GM23338 (cell line): ENCODE results near the gene NFATC2IP. TPM values are rescaled to one million over a fixed set of nuclear protein-coding genes. Genes with fewer than 3 reads are reported as not detected.

Experiments
- ATAC-seq: fragments of 200-7000 bp; cut with Tn5 transposase; 3 replicates; pipeline ENCODE4 v1.9.1; 2020
- DNase-seq: peaks from one replicate; pipeline ENCODE4 v3.0.0-alpha.2; 2015; ENCODE audit warnings: low spot score
- H2AFZ ChIP-seq: fragments of 200-600 bp; sonication (generic); 2 replicates; pipeline ENCODE4 v1.8.0; 2016; ENCODE audit warnings: antibody characterized with exemption, mild to moderate bottlenecking, moderate library complexity
- H3F3A ChIP-seq: fragments of 200-600 bp; sonication (generic); replicated peaks from 2 replicates; pipeline ENCODE4 v1.8.0; 2017; ENCODE audit warnings: antibody characterized with exemption, mixed run types, low read depth
- H3K27ac ChIP-seq: fragments of 200-600 bp; sonication (generic); 2 replicates; pipeline ENCODE4 v1.6.1; 2016; ENCODE audit warnings: low read depth
- H3K27me3 ChIP-seq: fragments of 200-600 bp; sonication (generic); 2 replicates; pipeline ENCODE4 v1.8.0; 2016; ENCODE audit warnings: mild to moderate bottlenecking, mixed run types, moderate library complexity; ENCODE audit not compliant: insufficient read depth
- H3K36me3 ChIP-seq: fragments of 200-600 bp; sonication (generic); 2 replicates; pipeline ENCODE4 v1.8.0; 2016; ENCODE audit warnings: mild to moderate bottlenecking; ENCODE audit not compliant: insufficient read depth
- H3K4me1 ChIP-seq: fragments of 200-600 bp; sonication (generic); 2 replicates; pipeline ENCODE4 v1.8.0; 2016; ENCODE audit warnings: mild to moderate bottlenecking, moderate library complexity; ENCODE audit not compliant: insufficient read depth
- H3K4me2 ChIP-seq: fragments of 200-600 bp; sonication (generic); 2 replicates; pipeline ENCODE4 v1.7.1; 2017; ENCODE audit warnings: mixed run types
- H3K4me3 ChIP-seq: fragments of 200-600 bp; sonication (generic); 2 replicates; pipeline ENCODE4 v1.6.1; 2016; ENCODE audit warnings: mixed run types
- H3K79me2 ChIP-seq: fragments of 200-600 bp; sonication (generic); replicated peaks from 2 replicates; pipeline ENCODE4 v1.8.0; 2017; ENCODE audit warnings: mild to moderate bottlenecking; ENCODE audit not compliant: insufficient read depth
- H3K9me2 ChIP-seq: fragments of 200-600 bp; sonication (generic); 2 replicates; pipeline ENCODE4 v1.8.0; 2017; ENCODE audit not compliant: insufficient read depth
- H4K20me1 ChIP-seq: fragments of 200-600 bp; sonication (generic); replicated peaks from 2 replicates; pipeline ENCODE4 v1.8.0; 2017; ENCODE audit warnings: mild to moderate bottlenecking; ENCODE audit not compliant: insufficient read depth
- H3K27ac Mint-ChIP-seq: 2 replicates; pipeline ENCODE4 v1.8.0; 2020; ENCODE audit warnings: inconsistent platforms, mild to moderate bottlenecking, moderate library complexity, mixed read lengths
- H3K27me3 Mint-ChIP-seq: 3 replicates; pipeline ENCODE4 v1.8.0; 2022; ENCODE audit warnings: low read depth, mild to moderate bottlenecking, moderate library complexity, mixed read lengths, inconsistent platforms; ENCODE audit not compliant: insufficient read depth, poor library complexity
- H3K36me3 Mint-ChIP-seq: 3 replicates; pipeline ENCODE4 v1.8.0; 2021; ENCODE audit warnings: low read depth, mild to moderate bottlenecking, inconsistent platforms, moderate library complexity, mixed read lengths
- H3K4me1 Mint-ChIP-seq: 3 replicates; pipeline ENCODE4 v1.8.0; 2020; ENCODE audit warnings: mild to moderate bottlenecking, inconsistent platforms, mixed read lengths
- H3K4me3 Mint-ChIP-seq: 3 replicates; pipeline ENCODE4 v1.8.0; 2021; ENCODE audit warnings: moderate library complexity, mild to moderate bottlenecking, inconsistent platforms, mixed read lengths
- H3K9me3 Mint-ChIP-seq: 3 replicates; pipeline ENCODE4 v1.8.0; 2020; ENCODE audit warnings: moderate library complexity, mild to moderate bottlenecking, inconsistent platforms, mixed read lengths
- CREB1 ChIP-seq: fragments of 250-450 bp; sonication (Bioruptor Pico); IDR thresholded peaks from 2 replicates; pipeline ENCODE4 v1.5.0; 2020; ENCODE audit warnings: low read depth, mild to moderate bottlenecking, moderate library complexity
- CTCF ChIP-seq, 2 experiments: fragments of 200-600 bp in 1 of 2; sonication (generic) in 1 of 2; conservative IDR thresholded peaks; 2 replicates each; pipeline versions ENCODE4 v1.5.1 to v1.6.1; 2016 to 2017; ENCODE audit warnings: antibody characterized with exemption in 2 of 2, low read depth in 2 of 2, mild to moderate bottlenecking in 2 of 2, moderate library complexity in 1 of 2
- JUNB ChIP-seq: IDR thresholded peaks from one replicate; pipeline ENCODE4 v1.6.1; 2016; ENCODE audit warnings: antibody characterized with exemption; ENCODE audit not compliant: unreplicated experiment
- NANOG ChIP-seq: IDR thresholded peaks from 2 replicates; pipeline ENCODE4 v1.6.1; 2016; ENCODE audit warnings: antibody characterized with exemption, borderline replicate concordance
- POLR2AphosphoS5 ChIP-seq: IDR thresholded peaks from 2 replicates; pipeline ENCODE4 v1.6.1; 2016; ENCODE audit warnings: antibody characterized with exemption, low read depth
- REST ChIP-seq: IDR thresholded peaks from one replicate; pipeline ENCODE4 v1.6.1; 2018; ENCODE audit warnings: antibody characterized with exemption; ENCODE audit not compliant: unreplicated experiment
- STAT1 ChIP-seq: IDR thresholded peaks from one replicate; pipeline ENCODE4 v1.6.1; 2016; ENCODE audit warnings: antibody characterized with exemption; ENCODE audit not compliant: unreplicated experiment
- ZNF114 ChIP-seq: fragments of 250-450 bp; sonication (Bioruptor Pico); IDR thresholded peaks from 2 replicates; pipeline ENCODE4 v1.5.0; 2020; ENCODE audit warnings: mild to moderate bottlenecking, moderate library complexity
- ZNF331 ChIP-seq: fragments of 250-450 bp; sonication (Bioruptor Pico); IDR thresholded peaks from 2 replicates; pipeline ENCODE4 v1.5.0; 2020; ENCODE audit warnings: low read depth, mild to moderate bottlenecking, moderate library complexity
- polyA plus RNA-seq: library from polyadenylated mRNA; unstranded; fragments of >200 nt; fragmentation: Nextera tagmentation; extraction: Ambion mirVana; gene quantifications from 2 replicates; pipeline ENCODE4 v1.2.1, GENCODE V29; 2016
- total RNA-seq: library from RNA; depleted of rRNA; stranded (reverse); fragments of >200 nt; shearing (Covaris generic); gene quantifications from 2 replicates; pipeline ENCODE4 v1.2.3, GENCODE V29; 2014
- TF ChIP-seq, protein P1 (sequence below): IDR thresholded peaks from 2 replicates; pipeline ENCODE4 v1.6.1; 2016; ENCODE audit warnings: antibody characterized with exemption

The NFATC2IP gene
- total and polyA plus RNA-seq, 2 experiments from 2014 or later, result 23.5 to 65.4 TPM

DNA sequence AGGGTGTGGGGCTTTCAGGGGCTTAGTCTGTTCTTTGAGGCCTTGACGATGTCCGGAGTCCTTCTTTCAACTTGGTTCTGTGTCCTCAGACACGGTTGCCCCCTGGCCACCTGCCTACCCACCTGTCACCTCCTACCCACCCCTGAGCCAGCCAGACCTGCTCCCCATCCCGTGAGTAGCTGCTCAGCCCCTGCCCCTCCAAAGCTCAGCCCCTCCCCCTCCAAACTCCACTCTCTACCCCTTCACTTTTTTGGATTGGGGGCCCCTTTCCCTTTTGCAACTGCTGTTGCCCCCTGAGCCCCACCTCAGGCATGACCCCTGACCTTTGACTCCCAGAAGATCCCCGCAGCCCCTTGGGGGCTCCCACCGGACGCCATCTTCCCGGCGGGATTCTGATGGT is 35.3 kb downstream of the NFATC2IP start:
- ATAC-seq, result no peak
- H3K9me3 Mint-ChIP-seq, result peaks cover 5% of the 10 kb centered on the region
- no peak overlapping the region for H3K4me2 ChIP-seq

GRCh38 chr16:28986492-28986891 is 35.8 kb downstream of the NFATC2IP start:
- H3K27me3 ChIP-seq, result no peaks in the 10 kb centered on the region
- no peak overlapping the region for H3K27ac ChIP-seq
- Mint-ChIP-seq H3K27me3 (peaks cover 16% of the 10 kb centered on the region), H3K9me3 (peaks cover 5% of the 10 kb centered on the region), H3K36me3 (peaks cover 34% of the 10 kb centered on the region), H3K4me1 (no peaks in the 10 kb centered on the region), H3K4me3 (no peak overlapping the region), H3K27ac (no peak overlapping the region)
- no peaks in the 10 kb centered on the region for H3K79me2 ChIP-seq
- H4K20me1 ChIP-seq, result no peaks in the 10 kb centered on the region
- no peaks in the 10 kb centered on the region for H3F3A ChIP-seq
- DNase-seq (no peak), ATAC-seq (no peak)
- H2AFZ ChIP-seq, result no peak overlapping the region
- 0 out of 2 replicates have a peak, but pooled peaks cover 4% of the 10 kb centered on the region for H3K36me3 ChIP-seq
- H3K4me2 ChIP-seq, result no peak overlapping the region
- no peak overlapping the region for H3K4me3 ChIP-seq
- H3K9me2 ChIP-seq, result no peaks in the 10 kb centered on the region
- H3K4me1 ChIP-seq, result no peaks in the 10 kb centered on the region
- TF ChIP-seq CREB1 (CRISPR knock-in tag), result no peak
- no peak for TF ChIP-seq ZNF114 (CRISPR knock-in tag)
- TF ChIP-seq CTCF (conservative IDR thresholded peaks at IDR 0.05; ENCODE audit: low read depth in 2 of 2), result no peak
- no peak for TF ChIP-seq JUNB
- TF ChIP-seq REST, result no peak
- TF ChIP-seq, protein P1, sequence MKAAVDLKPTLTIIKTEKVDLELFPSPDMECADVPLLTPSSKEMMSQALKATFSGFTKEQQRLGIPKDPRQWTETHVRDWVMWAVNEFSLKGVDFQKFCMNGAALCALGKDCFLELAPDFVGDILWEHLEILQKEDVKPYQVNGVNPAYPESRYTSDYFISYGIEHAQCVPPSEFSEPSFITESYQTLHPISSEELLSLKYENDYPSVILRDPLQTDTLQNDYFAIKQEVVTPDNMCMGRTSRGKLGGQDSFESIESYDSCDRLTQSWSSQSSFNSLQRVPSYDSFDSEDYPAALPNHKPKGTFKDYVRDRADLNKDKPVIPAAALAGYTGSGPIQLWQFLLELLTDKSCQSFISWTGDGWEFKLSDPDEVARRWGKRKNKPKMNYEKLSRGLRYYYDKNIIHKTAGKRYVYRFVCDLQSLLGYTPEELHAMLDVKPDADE, result no peak
- TF ChIP-seq STAT1, result no peak
- TF ChIP-seq NANOG, result no peak
- no peak for TF ChIP-seq POLR2AphosphoS5

More for the DNA sequence above, 35.3 kb downstream of the NFATC2IP start:
- Histone ChIP-seq H3K9me2 (no peaks in the 10 kb centered on the region), H3K27ac (no peak overlapping the region), H2AFZ (no peak overlapping the region), H3K79me2 (no peaks in the 10 kb centered on the region), H3F3A (no peaks in the 10 kb centered on the region), H3K4me1 (no peaks in the 10 kb centered on the region), H3K27me3 (no peaks in the 10 kb centered on the region), H3K36me3 (0 out of 2 replicates have a peak, but pooled peaks cover 4% of the 10 kb centered on the region), H3K4me3 (no peak overlapping the region), H4K20me1 (no peaks in the 10 kb centered on the region)
- DNase-seq, result no peak
- H3K4me3 Mint-ChIP-seq, result no peak overlapping the region
- TF ChIP-seq CTCF (conservative IDR thresholded peaks at IDR 0.05; ENCODE audit: low read depth in 2 of 2) (no peak), POLR2AphosphoS5 (no peak), CREB1 (CRISPR knock-in tag) (no peak), ZNF331 (CRISPR knock-in tag) (no peak), JUNB (no peak), NANOG (no peak), ZNF114 (CRISPR knock-in tag) (no peak)
- TF ChIP-seq, protein P1, result no peak
- no peak overlapping the region for H3K27ac Mint-ChIP-seq
- H3K27me3 Mint-ChIP-seq, result peaks cover 16% of the 10 kb centered on the region
- H3K4me1 Mint-ChIP-seq, result no peaks in the 10 kb centered on the region
- peaks cover 38% of the 10 kb centered on the region for H3K36me3 Mint-ChIP-seq
